HepG2 (cell line): ENCODE results near the gene LSM2. TPM values are rescaled to one million over a fixed set of nuclear protein-coding genes. Genes with fewer than 3 reads are reported as not detected.

ENCODE experiments used
- U2AF2 ChIP-seq: fragments of 200-400 bp; formaldehyde crosslinking; IDR thresholded peaks from 2 replicates; pipeline ENCODE4 v1.6.1; 2017; ENCODE audit warnings: low read depth, mild to moderate bottlenecking, low read length
- ZFP36L2 ChIP-seq: sonication (generic); formaldehyde crosslinking; IDR thresholded peaks from 2 replicates; pipeline ENCODE4 v1.4.0; 2020; ENCODE audit warnings: missing genetic modification reagents
- polyA plus RNA-seq, 8 experiments: library from polyadenylated mRNA; depleted of rRNA in 3 of 8; stranded (reverse) in 7 of 8; unstranded in 1 of 8; fragments of >200 nt; fragmentation: Illumina TruSeq in 4 of 8; extraction: Trizol in 4 of 8; gene quantifications; 2 replicates each; pipeline versions ENCODE4 v1.2.1 to v1.2.3, GENCODE V29; 2011 to 2016; ENCODE audit warnings: low read depth in 4 of 8, missing spikeins in 1 of 8, mixed read lengths in 1 of 8; ENCODE audit not compliant: insufficient read depth in 1 of 8
- total RNA-seq, 5 experiments: library from RNA; depleted of rRNA; stranded (reverse); fragments of >200 nt; fragmentation: Illumina TruSeq; extraction: Trizol; gene quantifications; 2 replicates each; pipeline ENCODE4 v1.2.3, GENCODE V29; 2016; ENCODE audit warnings: low read depth in 1 of 5
- TF ChIP-seq, protein P1 (sequence below), 2 experiments: fragments of 450-650 bp in 1 of 2; sonication (generic) in 1 of 2; formaldehyde crosslinking in 1 of 2; IDR thresholded peaks; 2 replicates each; pipeline versions ENCODE4 v1.6.1 to v1.8.0; 2016 to 2022; ENCODE audit warnings: antibody characterized with exemption in 1 of 2, mild to moderate bottlenecking in 1 of 2, missing genetic modification reagents in 1 of 2

LSM2 gene
- total and polyA plus RNA-seq, 2 of the 13 experiments (the other 11 are each of a cell fraction or from before 2014, with no cell fraction given), result 69.4 to 90.5 TPM

DNA sequence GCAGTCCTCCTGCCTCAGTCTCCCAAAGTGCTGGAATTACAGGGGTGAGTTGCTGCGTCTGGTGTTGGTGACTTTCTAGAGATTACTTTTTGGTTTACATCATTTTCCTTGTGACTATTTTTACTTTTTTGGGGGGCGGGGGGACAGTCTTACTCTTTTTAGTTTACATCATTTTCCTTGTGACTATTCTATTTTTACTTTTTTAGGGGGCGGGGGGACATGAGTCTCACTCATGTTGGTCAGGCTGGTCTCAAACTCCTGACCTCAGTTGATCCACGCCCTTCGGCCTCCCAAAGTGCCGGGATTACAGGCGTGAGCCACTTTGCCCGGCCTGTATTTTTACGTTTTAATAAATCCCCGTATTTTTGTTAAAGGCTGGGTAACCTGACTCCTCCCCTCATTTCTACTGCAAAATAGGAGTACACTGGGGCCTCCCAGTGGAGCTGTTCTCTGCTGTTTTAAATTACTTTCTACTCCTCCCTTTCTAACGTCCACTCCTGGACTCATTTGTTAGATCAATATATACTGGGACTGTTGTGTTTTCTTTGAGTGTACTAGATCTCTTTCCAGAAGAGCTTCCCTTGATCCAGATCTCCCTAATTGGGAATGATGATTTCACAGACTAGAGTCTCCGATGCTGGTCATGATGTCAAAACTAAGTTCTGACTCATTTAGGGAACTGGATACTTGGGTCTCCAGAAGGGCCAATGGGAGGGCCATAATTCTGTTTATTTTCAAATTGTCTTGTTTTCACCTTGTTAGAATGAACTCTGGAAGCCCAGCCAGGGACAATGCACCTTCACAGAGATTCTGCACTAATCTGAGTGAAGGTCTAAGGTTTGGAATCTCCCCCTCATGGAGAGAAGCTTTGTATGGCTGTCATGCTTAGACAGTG, 30.0 kb upstream of the LSM2 start (continued):
- TF ChIP-seq, protein P1, sequence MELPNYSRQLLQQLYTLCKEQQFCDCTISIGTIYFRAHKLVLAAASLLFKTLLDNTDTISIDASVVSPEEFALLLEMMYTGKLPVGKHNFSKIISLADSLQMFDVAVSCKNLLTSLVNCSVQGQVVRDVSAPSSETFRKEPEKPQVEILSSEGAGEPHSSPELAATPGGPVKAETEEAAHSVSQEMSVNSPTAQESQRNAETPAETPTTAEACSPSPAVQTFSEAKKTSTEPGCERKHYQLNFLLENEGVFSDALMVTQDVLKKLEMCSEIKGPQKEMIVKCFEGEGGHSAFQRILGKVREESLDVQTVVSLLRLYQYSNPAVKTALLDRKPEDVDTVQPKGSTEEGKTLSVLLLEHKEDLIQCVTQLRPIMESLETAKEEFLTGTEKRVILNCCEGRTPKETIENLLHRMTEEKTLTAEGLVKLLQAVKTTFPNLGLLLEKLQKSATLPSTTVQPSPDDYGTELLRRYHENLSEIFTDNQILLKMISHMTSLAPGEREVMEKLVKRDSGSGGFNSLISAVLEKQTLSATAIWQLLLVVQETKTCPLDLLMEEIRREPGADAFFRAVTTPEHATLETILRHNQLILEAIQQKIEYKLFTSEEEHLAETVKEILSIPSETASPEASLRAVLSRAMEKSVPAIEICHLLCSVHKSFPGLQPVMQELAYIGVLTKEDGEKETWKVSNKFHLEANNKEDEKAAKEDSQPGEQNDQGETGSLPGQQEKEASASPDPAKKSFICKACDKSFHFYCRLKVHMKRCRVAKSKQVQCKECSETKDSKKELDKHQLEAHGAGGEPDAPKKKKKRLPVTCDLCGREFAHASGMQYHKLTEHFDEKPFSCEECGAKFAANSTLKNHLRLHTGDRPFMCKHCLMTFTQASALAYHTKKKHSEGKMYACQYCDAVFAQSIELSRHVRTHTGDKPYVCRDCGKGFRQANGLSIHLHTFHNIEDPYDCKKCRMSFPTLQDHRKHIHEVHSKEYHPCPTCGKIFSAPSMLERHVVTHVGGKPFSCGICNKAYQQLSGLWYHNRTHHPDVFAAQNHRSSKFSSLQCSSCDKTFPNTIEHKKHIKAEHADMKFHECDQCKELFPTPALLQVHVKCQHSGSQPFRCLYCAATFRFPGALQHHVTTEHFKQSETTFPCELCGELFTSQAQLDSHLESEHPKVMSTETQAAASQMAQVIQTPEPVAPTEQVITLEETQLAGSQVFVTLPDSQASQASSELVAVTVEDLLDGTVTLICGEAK (IDR thresholded peaks at IDR 0.05), result no peak
- TF ChIP-seq, protein P1 (CRISPR knock-in tag; IDR thresholded peaks at IDR 0.05), result no peak
- no peak for TF ChIP-seq U2AF2
- TF ChIP-seq ZFP36L2 (CRISPR knock-in tag), result no peak
